H9 (cell line): ENCODE measurements around the gene SLC46A3. TPM values are rescaled to one million over a fixed set of nuclear protein-coding genes. Genes with fewer than 3 reads are reported as not detected.

Experiments
- DNase-seq: peaks from one replicate; pipeline ENCODE4 v3.0.0-alpha.2; 2017
- H2AFZ ChIP-seq: one replicate; pipeline ENCODE4 v1.6.1; 2013; ENCODE audit warnings: mild to moderate bottlenecking, low read length, control low read depth, moderate library complexity
- H2AK5ac ChIP-seq: 2 replicates; pipeline ENCODE4 v1.6.1; 2013; ENCODE audit warnings: low read length, control low read depth, mixed read lengths; ENCODE audit not compliant: insufficient read length
- H2BK120ac ChIP-seq: one replicate; pipeline ENCODE4 v1.6.1; 2013; ENCODE audit warnings: low read depth, mild to moderate bottlenecking, low read length, control low read depth, inconsistent platforms; ENCODE audit not compliant: poor library complexity, severe bottlenecking
- H2BK12ac ChIP-seq: 2 replicates; pipeline ENCODE4 v1.6.1; 2013; ENCODE audit warnings: low read length, control low read depth, mixed read lengths, low read depth; ENCODE audit not compliant: insufficient read length
- H2BK15ac ChIP-seq: 2 replicates; pipeline ENCODE4 v1.6.1; 2013; ENCODE audit warnings: low read depth, low read length, control low read depth
- H2BK20ac ChIP-seq: one replicate; pipeline ENCODE4 v1.6.1; 2013; ENCODE audit warnings: low read depth, mild to moderate bottlenecking, low read length, control low read depth, inconsistent platforms; ENCODE audit not compliant: poor library complexity, severe bottlenecking
- H2BK5ac ChIP-seq: 2 replicates; pipeline ENCODE4 v1.6.1; 2013; ENCODE audit warnings: low read length, control low read depth, mixed read lengths; ENCODE audit not compliant: insufficient read length
- H3K14ac ChIP-seq: 2 replicates; pipeline ENCODE4 v1.6.1; 2013; ENCODE audit warnings: low read length, control low read depth; ENCODE audit not compliant: insufficient read depth
- H3K18ac ChIP-seq: 2 replicates; pipeline ENCODE4 v1.6.1; 2013; ENCODE audit warnings: low read depth, mild to moderate bottlenecking, mixed read lengths, low read length, control low read depth; ENCODE audit not compliant: insufficient read length
- H3K23ac ChIP-seq: 2 replicates; pipeline ENCODE4 v1.6.1; 2013; ENCODE audit warnings: low read length, control low read depth, mixed read lengths, low read depth; ENCODE audit not compliant: insufficient read length
- H3K23me2 ChIP-seq: 2 replicates; pipeline ENCODE4 v1.6.1; 2013; ENCODE audit warnings: low read depth, mild to moderate bottlenecking, mixed read lengths, low read length, control low read depth; ENCODE audit not compliant: insufficient read length, poor library complexity, severe bottlenecking
- H3K27ac ChIP-seq: 2 replicates; pipeline ENCODE4 v1.5.1; 2013; ENCODE audit warnings: low read length, control low read depth, mixed read lengths, low read depth; ENCODE audit not compliant: insufficient read length
- H3K27me3 ChIP-seq: 2 replicates; pipeline ENCODE4 v1.6.1; 2013; ENCODE audit warnings: low read length, control low read depth, inconsistent platforms; ENCODE audit not compliant: insufficient read depth
- H3K4ac ChIP-seq: 2 replicates; pipeline ENCODE4 v1.6.1; 2013; ENCODE audit warnings: low read depth, mild to moderate bottlenecking, control low read depth, inconsistent platforms, low read length, moderate library complexity
- H3K4me1 ChIP-seq: 2 replicates; pipeline ENCODE4 v1.6.1; 2013; ENCODE audit warnings: low read length, control low read depth, inconsistent platforms; ENCODE audit not compliant: insufficient read depth
- H3K4me2 ChIP-seq: 2 replicates; pipeline ENCODE4 v1.6.1; 2013; ENCODE audit warnings: low read length, control low read depth, mixed read lengths; ENCODE audit not compliant: insufficient read length, insufficient read depth
- H3K56ac ChIP-seq: 2 replicates; pipeline ENCODE4 v1.6.1; 2013; ENCODE audit warnings: low read depth, mild to moderate bottlenecking, mixed read lengths, low read length, control low read depth; ENCODE audit not compliant: insufficient read length
- H3K79me1 ChIP-seq: 2 replicates; pipeline ENCODE4 v1.6.1; 2013; ENCODE audit warnings: low read depth, mild to moderate bottlenecking, moderate library complexity, low read length, control low read depth, inconsistent platforms; ENCODE audit not compliant: insufficient read depth, poor library complexity, severe bottlenecking
- H3K79me2 ChIP-seq: 2 replicates; pipeline ENCODE4 v1.6.1; 2013; ENCODE audit warnings: low read length, control low read depth, inconsistent platforms; ENCODE audit not compliant: insufficient read depth
- H3K9ac ChIP-seq: 2 replicates; pipeline ENCODE4 v1.6.1; 2013; ENCODE audit warnings: low read length, control low read depth, mixed read lengths; ENCODE audit not compliant: insufficient read length; ENCODE audit errors: extremely low read depth
- H3K9me3 ChIP-seq: one replicate; pipeline ENCODE4 v1.6.1; 2013; ENCODE audit warnings: low read depth, low read length, inconsistent platforms; ENCODE audit not compliant: control insufficient read depth
- H3T11ph ChIP-seq: one replicate; pipeline ENCODE4 v1.6.1; 2013; ENCODE audit warnings: mild to moderate bottlenecking, low read length, control low read depth, inconsistent platforms
- H4K20me1 ChIP-seq: one replicate; pipeline ENCODE4 v1.6.1; 2013; ENCODE audit not compliant: control insufficient read depth, insufficient read length, insufficient read depth
- H4K5ac ChIP-seq: 2 replicates; pipeline ENCODE4 v1.6.1; 2013; ENCODE audit warnings: low read depth, mild to moderate bottlenecking, mixed read lengths, low read length, control low read depth; ENCODE audit not compliant: insufficient read length
- H4K8ac ChIP-seq: replicated peaks from 2 replicates; pipeline ENCODE4 v1.6.1; 2013; ENCODE audit warnings: low read length, control low read depth, mixed read lengths, low read depth; ENCODE audit not compliant: insufficient read length
- H4K91ac ChIP-seq: 2 replicates; pipeline ENCODE4 v1.6.1; 2013; ENCODE audit warnings: low read depth, mild to moderate bottlenecking, moderate library complexity, mixed read lengths, low read length, control low read depth; ENCODE audit not compliant: insufficient read length
- H3K27ac Mint-ChIP-seq, 3 experiments: 2 replicates in 2 of 3; 3 replicates in 1 of 3; pipeline ENCODE4 v1.8.0; 2020 to 2021; ENCODE audit warnings: mixed read lengths in 3 of 3, mild to moderate bottlenecking in 1 of 3, moderate library complexity in 1 of 3
- H3K27me3 Mint-ChIP-seq: 2 replicates; pipeline ENCODE4 v1.8.0; 2021; ENCODE audit warnings: low read depth, mild to moderate bottlenecking, moderate library complexity, mixed read lengths
- H3K36me3 Mint-ChIP-seq, 3 experiments: 2 replicates in 2 of 3; 3 replicates in 1 of 3; pipeline ENCODE4 v1.8.0; 2020 to 2021; ENCODE audit warnings: low read depth in 3 of 3, mixed read lengths in 3 of 3; ENCODE audit not compliant: insufficient read depth in 1 of 3
- H3K4me1 Mint-ChIP-seq, 2 experiments: 2 replicates each; pipeline ENCODE4 v1.8.0; 2020; ENCODE audit warnings: mixed read lengths in 2 of 2
- H3K4me3 Mint-ChIP-seq, 2 experiments: 2 replicates in 1 of 2; 3 replicates in 1 of 2; pipeline ENCODE4 v1.8.0; 2020 to 2021; ENCODE audit warnings: mild to moderate bottlenecking in 2 of 2, mixed read lengths in 2 of 2, moderate library complexity in 1 of 2
- H3K9me3 Mint-ChIP-seq, 2 experiments: 2 replicates in 1 of 2; 3 replicates in 1 of 2; pipeline ENCODE4 v1.8.0; 2020; ENCODE audit warnings: mild to moderate bottlenecking in 2 of 2, mixed read lengths in 2 of 2, moderate library complexity in 1 of 2
- CTCF ChIP-seq: fragments of 200-600 bp; sonication (generic); conservative IDR thresholded peaks from 3 replicates; pipeline ENCODE4 v1.8.0; 2021; ENCODE audit warnings: antibody characterized with exemption, mild to moderate bottlenecking
- WGBS: extraction: QIAGEN DNeasy Blood & Tissue Kit; methylation state at CpG from one replicate; pipeline ENCODE4 v1.1.7; 2013; ENCODE audit warnings: missing lambda C conversion rate, low lambda C conversion rate, mixed read lengths; ENCODE audit not compliant: insufficient read length; ENCODE audit errors: extremely low coverage; 5-methylcytosine and 5-hydroxymethylcytosine counted together
- total RNA-seq: library from RNA; stranded (reverse); gene quantifications from 2 replicates; pipeline ENCODE4 v1.2.1, GENCODE V29; 2021

The SLC46A3 gene
- total RNA-seq, 1 experiment from 2014 or later = 0.26 TPM

GRCh38 chr13:28741084-28741491 is 22.3 kb upstream of the SLC46A3 start:
- Mint-ChIP-seq H3K9me3 (no peaks in the 10 kb centered on the region), H3K4me1 (peaks cover 32 to 37% of the 10 kb centered on the region in 2 experiments), H3K4me3 (no peak overlapping the region), H3K36me3 (no peaks in the 10 kb centered on the region), H3K27me3 (no peaks in the 10 kb centered on the region), H3K27ac (no peak overlapping the region; a peak in 1 of 7 replicates)
- H3T11ph ChIP-seq = no peak overlapping the region
- H3K9ac ChIP-seq = no peak overlapping the region
- H3K23me2 ChIP-seq = no peaks in the 10 kb centered on the region
- H3K4me2 ChIP-seq = no peak overlapping the region
- DNase-seq = no peak
- no peaks in the 10 kb centered on the region for H3K79me1 ChIP-seq
- H3K14ac ChIP-seq = no peak overlapping the region
- H2BK20ac ChIP-seq = no peak overlapping the region
- no peak overlapping the region for H4K91ac ChIP-seq
- H2BK5ac ChIP-seq = no peak overlapping the region
- no peak overlapping the region for H2BK12ac ChIP-seq
- no peak overlapping the region for H3K18ac ChIP-seq
- no peak overlapping the region for H3K23ac ChIP-seq
- no peak overlapping the region for H4K5ac ChIP-seq
- H4K20me1 ChIP-seq = no peaks in the 10 kb centered on the region
- no peak overlapping the region for H2AFZ ChIP-seq
- H3K27ac ChIP-seq = no peak overlapping the region
- no peak overlapping the region for H3K56ac ChIP-seq
- no peak overlapping the region for H3K4ac ChIP-seq
- no peaks in the 10 kb centered on the region for H3K27me3 ChIP-seq
- H3K4me1 ChIP-seq = peaks cover 8% of the 10 kb centered on the region; the same call in 1 of the 2 replicates
- TF ChIP-seq CTCF = no peak
- H2BK15ac ChIP-seq = no peak overlapping the region
- H3K79me2 ChIP-seq = no peaks in the 10 kb centered on the region
- H2BK120ac ChIP-seq = no peak overlapping the region
- no peak overlapping the region for H4K8ac ChIP-seq
- no peak overlapping the region for H2AK5ac ChIP-seq
- WGBS = no CpG with 5 or more reads among the region's 1 CpG
- H3K9me3 ChIP-seq = no peaks in the 10 kb centered on the region
